Neuronal stem cell (in vitro differentiated cells): ENCODE measurements around the gene PTPN18.
"Not testable (repeated sequence)": the region's sequence is repeated elsewhere in the genome, so short reads cannot be mapped to it uniquely, and the experiment has no call there.

Source experiments
- DNase-seq: peaks from one replicate; pipeline ENCODE4 v3.0.0-alpha.2; 2013; ENCODE audit warnings: low spot score
- H2AFZ ChIP-seq: one replicate; pipeline ENCODE4 v1.6.1; 2013; ENCODE audit warnings: mild to moderate bottlenecking, low read length, inconsistent platforms
- H2AK5ac ChIP-seq: 2 replicates; pipeline ENCODE4 v1.6.1; 2013; ENCODE audit warnings: low read depth, mild to moderate bottlenecking, inconsistent platforms, low read length, moderate library complexity, mixed read lengths
- H2BK120ac ChIP-seq: 2 replicates; pipeline ENCODE4 v1.6.1; 2013; ENCODE audit warnings: low read depth, mild to moderate bottlenecking, inconsistent platforms, low read length, moderate library complexity, mixed read lengths
- H2BK12ac ChIP-seq: one replicate; pipeline ENCODE4 v1.6.1; 2013; ENCODE audit warnings: low read length, inconsistent platforms
- H2BK15ac ChIP-seq: 2 replicates; pipeline ENCODE4 v1.6.1; 2013; ENCODE audit warnings: mild to moderate bottlenecking, low read length, inconsistent platforms, mixed read lengths
- H2BK5ac ChIP-seq: one replicate; pipeline ENCODE4 v1.6.1; 2013; ENCODE audit warnings: inconsistent platforms, mild to moderate bottlenecking, low read length, moderate library complexity
- H3K14ac ChIP-seq: one replicate; pipeline ENCODE4 v1.6.1; 2013; ENCODE audit warnings: low read length, inconsistent platforms
- H3K18ac ChIP-seq: 2 replicates; pipeline ENCODE4 v1.6.1; 2013; ENCODE audit warnings: low read length, inconsistent platforms
- H3K23ac ChIP-seq: 2 replicates; pipeline ENCODE4 v1.6.1; 2013; ENCODE audit warnings: low read depth, mild to moderate bottlenecking, mixed read lengths, low read length, inconsistent platforms; ENCODE audit not compliant: poor library complexity
- H3K27ac ChIP-seq: replicated peaks from 3 replicates; pipeline ENCODE4 v1.5.1; 2013; ENCODE audit warnings: low read length, inconsistent platforms
- H3K27me3 ChIP-seq, 3 experiments: 2 replicates each; pipeline ENCODE4 v1.6.1; 2013; ENCODE audit warnings: low read length in 3 of 3, mild to moderate bottlenecking in 2 of 3, inconsistent platforms in 1 of 3, low read depth in 1 of 3, mixed read lengths in 1 of 3, moderate library complexity in 1 of 3; ENCODE audit not compliant: control insufficient read depth in 3 of 3, insufficient read depth in 3 of 3
- H3K36me3 ChIP-seq, 2 donors: replicated peaks in 1 of 2; 2 replicates each; pipeline ENCODE4 v1.6.1; 2013; ENCODE audit warnings: low read length in 2 of 2; ENCODE audit not compliant: control insufficient read depth in 2 of 2, insufficient read depth in 2 of 2
- H3K4ac ChIP-seq: 2 replicates; pipeline ENCODE4 v1.6.1; 2013; ENCODE audit warnings: inconsistent platforms, mild to moderate bottlenecking, low read length, moderate library complexity
- H3K4me1 ChIP-seq, 2 donors: 1 replicate in 1 of 2; 2 replicates in 1 of 2; pipeline ENCODE4 v1.6.1; 2013; ENCODE audit warnings: low read length in 2 of 2, low read depth in 1 of 2; ENCODE audit not compliant: control insufficient read depth in 2 of 2, insufficient read depth in 1 of 2
- H3K4me2 ChIP-seq: one replicate; pipeline ENCODE4 v1.6.1; 2013; ENCODE audit warnings: mild to moderate bottlenecking, low read length, inconsistent platforms; ENCODE audit not compliant: insufficient read depth, poor library complexity, severe bottlenecking
- H3K4me3 ChIP-seq, 2 donors: 2 replicates each; pipeline ENCODE4 v1.5.1; 2013; ENCODE audit warnings: low read length in 2 of 2, mild to moderate bottlenecking in 2 of 2, inconsistent platforms in 1 of 2, moderate library complexity in 1 of 2
- H3K79me1 ChIP-seq: one replicate; pipeline ENCODE4 v1.6.1; 2013; ENCODE audit warnings: low read depth, mild to moderate bottlenecking, inconsistent platforms, low read length, moderate library complexity
- H3K9ac ChIP-seq: one replicate; pipeline ENCODE4 v1.6.1; 2013; ENCODE audit warnings: mild to moderate bottlenecking, low read depth, low read length, inconsistent platforms; ENCODE audit not compliant: poor library complexity
- H3K9me3 ChIP-seq, 2 donors: replicated peaks in 1 of 2; 2 replicates each; pipeline versions ENCODE3 to v1.6.1; 2013; ENCODE audit warnings: low read length in 2 of 2, mild to moderate bottlenecking in 2 of 2, inconsistent platforms in 1 of 2, low read depth in 1 of 2, mixed read lengths in 1 of 2, moderate library complexity in 1 of 2; ENCODE audit not compliant: control insufficient read depth in 2 of 2, insufficient read depth in 1 of 2
- H4K8ac ChIP-seq: one replicate; pipeline ENCODE4 v1.6.1; 2013; ENCODE audit warnings: low read depth, mild to moderate bottlenecking, inconsistent platforms, low read length, moderate library complexity
- H4K91ac ChIP-seq: one replicate; pipeline ENCODE4 v1.6.1; 2013; ENCODE audit warnings: low read length, low read depth, mild to moderate bottlenecking, inconsistent platforms; ENCODE audit not compliant: poor library complexity
- WGBS, 2 donors: extraction: QIAGEN DNeasy Blood & Tissue Kit; methylation state at CpG; one replicate each; pipeline ENCODE4 v1.1.7; 2013; ENCODE audit warnings: missing lambda C conversion rate in 2 of 2, mixed read lengths in 1 of 2; ENCODE audit not compliant: insufficient read length in 2 of 2, insufficient replicate concordance in 1 of 2; ENCODE audit errors: extremely low coverage in 2 of 2; 5-methylcytosine and 5-hydroxymethylcytosine counted together

Gene PTPN18

DNA sequence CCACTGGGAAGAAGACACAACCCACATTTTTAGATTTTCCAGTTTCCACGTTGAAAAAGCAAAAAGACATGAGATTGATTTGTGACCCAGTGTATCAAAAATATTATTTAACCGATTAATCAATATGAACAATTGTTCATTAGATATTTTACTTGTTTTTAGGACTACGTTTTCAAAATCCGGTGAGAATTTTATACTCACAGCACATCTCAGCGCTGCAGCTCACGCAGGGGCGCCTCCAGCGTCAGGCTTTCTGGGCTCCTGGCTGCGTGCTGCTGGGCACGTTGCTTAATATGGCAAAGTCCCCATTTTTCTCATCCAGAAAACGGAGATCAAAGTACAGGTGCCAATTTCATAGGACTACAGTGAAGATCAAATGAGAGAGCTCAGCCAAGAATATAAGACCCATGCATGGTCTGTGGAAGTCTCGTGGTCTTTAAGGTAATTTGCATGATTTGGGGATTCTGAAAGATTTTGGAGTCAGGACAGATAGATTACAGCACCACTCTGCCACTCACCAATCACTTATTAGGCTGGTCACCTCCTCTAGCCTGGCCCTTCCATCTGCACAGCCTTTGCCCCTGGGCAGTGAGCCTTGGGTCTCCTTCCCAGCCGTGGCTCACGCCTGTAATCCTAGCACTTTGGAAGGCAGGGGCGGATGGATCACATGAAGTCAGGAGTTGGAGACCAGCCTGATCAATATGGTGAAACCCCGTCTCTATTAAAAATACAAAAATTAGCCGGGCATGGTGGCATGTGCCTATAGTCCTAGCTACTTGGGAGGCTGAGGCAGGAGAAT lies 36.2 kb downstream of the PTPN18 start:
- Histone ChIP-seq H4K91ac (no peak overlapping the region), H2BK120ac (no peak overlapping the region), H3K4ac (no peak overlapping the region), H3K9me3 (no peaks in the 10 kb centered on the region), H3K14ac (no peak overlapping the region), H3K4me2 (peak overlapping the region; percentile 64), H3K36me3 (no peaks in the 10 kb centered on the region), H2AFZ (peak overlapping the region; percentile 97), H3K23ac (no peak overlapping the region), H3K27me3 (peaks cover 0 to 3% (median 2%) of the 10 kb centered on the region in 3 experiments), H3K79me1 (no peaks in the 10 kb centered on the region), H2BK5ac (no peak overlapping the region), H4K8ac (peak overlapping the region; percentile 86), H2BK15ac (no peak overlapping the region), H3K27ac (no peak overlapping the region), H3K4me1 (peaks cover 7 to 11% of the 10 kb centered on the region in 2 donors), H3K18ac (no peak overlapping the region), H2AK5ac (no peak overlapping the region), H3K9ac (no peak overlapping the region), H3K4me3 (peak overlapping the region; percentile 62 to 96), H2BK12ac (no peak overlapping the region)
- DNase-seq: no peak
- WGBS, 2 donors: no CpG with 5 or more reads among the region's 17 CpGs

DNA sequence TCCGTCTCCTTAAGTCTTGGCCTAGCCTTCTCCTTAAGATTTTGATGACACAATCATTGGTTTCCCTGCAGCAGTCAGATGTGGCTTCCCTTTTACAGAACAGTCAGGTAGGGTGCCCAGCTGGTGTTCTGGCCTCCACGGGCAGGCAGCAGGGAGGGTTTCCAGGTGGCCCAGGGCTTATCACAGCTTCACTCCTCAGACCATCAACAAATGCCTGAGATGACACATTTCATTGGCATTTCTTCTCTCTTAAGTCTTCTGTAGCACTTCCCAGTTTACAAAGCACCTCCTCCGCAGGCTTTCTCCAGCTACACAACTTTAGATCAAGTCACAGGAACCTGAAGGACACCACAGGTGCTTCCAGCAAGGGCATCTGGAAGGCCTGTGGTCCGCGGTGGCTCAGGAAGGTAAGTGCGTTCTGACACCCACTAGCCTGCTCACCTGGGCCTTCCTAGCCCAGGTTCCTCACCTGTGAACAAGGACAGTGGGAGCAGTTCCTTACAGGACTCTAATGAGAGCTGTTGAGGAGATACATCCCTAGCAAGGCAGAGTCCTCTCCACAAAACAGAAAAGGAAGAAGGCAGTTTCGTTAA lies 37.6 kb downstream of the PTPN18 start:
- Histone ChIP-seq H4K8ac (no peak overlapping the region), H2BK5ac (no peak overlapping the region), H2BK12ac (no peak overlapping the region), H3K23ac (no peak overlapping the region), H3K4me1 (peaks cover 3% of the 10 kb centered on the region in 2 donors), H3K14ac (no peak overlapping the region), H3K4me2 (no peak overlapping the region), H2BK120ac (no peak overlapping the region), H4K91ac (no peak overlapping the region), H3K4me3 (no peak overlapping the region), H3K4ac (no peak overlapping the region), H2BK15ac (no peak overlapping the region), H3K27ac (no peak overlapping the region), H2AK5ac (no peak overlapping the region), H3K18ac (no peak overlapping the region), H3K9me3 (no peaks in the 10 kb centered on the region), H3K79me1 (no peaks in the 10 kb centered on the region), H2AFZ (no peak overlapping the region), H3K9ac (no peak overlapping the region), H3K36me3 (no peaks in the 10 kb centered on the region), H3K27me3 (peaks cover 0 to 3% (median 2%) of the 10 kb centered on the region in 3 experiments)
- WGBS, 2 donors: no CpG with 5 or more reads among the region's 7 CpGs
- no peak for DNase-seq

DNA sequence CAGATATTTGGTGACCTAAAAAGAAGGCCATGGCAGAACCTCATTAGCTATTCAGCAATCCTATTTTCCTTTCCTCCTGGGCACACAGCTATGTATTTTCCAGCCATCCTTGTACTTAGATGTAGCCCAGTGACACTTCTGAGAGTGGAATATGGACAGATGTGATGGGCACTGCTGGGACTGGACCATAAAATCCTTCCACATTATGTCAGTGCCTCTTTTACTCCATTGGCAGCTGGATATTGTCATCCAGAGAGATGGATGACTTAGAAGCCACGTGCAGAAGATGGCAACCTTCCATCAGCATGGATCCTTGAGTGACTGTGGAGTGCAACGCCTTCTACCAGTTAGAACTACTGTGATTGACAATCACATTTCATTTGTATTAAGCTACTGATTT lies 50.4 kb downstream of the PTPN18 start:
- not testable (repeated sequence) for H3K79me1 ChIP-seq, H2AK5ac ChIP-seq, H3K27ac ChIP-seq, H3K4me3 ChIP-seq, H2BK15ac ChIP-seq, H4K8ac ChIP-seq, H3K18ac ChIP-seq, H3K27me3 ChIP-seq, H3K4me2 ChIP-seq, H4K91ac ChIP-seq, H2BK12ac ChIP-seq, H3K4me1 ChIP-seq, H2BK5ac ChIP-seq, DNase-seq, H3K14ac ChIP-seq, H3K9me3 ChIP-seq, H3K36me3 ChIP-seq, H2BK120ac ChIP-seq, H3K4ac ChIP-seq, H3K23ac ChIP-seq, H2AFZ ChIP-seq, H3K9ac ChIP-seq
- no CpG with 5 or more reads among the region's 2 CpGs for WGBS, 2 donors

DNA sequence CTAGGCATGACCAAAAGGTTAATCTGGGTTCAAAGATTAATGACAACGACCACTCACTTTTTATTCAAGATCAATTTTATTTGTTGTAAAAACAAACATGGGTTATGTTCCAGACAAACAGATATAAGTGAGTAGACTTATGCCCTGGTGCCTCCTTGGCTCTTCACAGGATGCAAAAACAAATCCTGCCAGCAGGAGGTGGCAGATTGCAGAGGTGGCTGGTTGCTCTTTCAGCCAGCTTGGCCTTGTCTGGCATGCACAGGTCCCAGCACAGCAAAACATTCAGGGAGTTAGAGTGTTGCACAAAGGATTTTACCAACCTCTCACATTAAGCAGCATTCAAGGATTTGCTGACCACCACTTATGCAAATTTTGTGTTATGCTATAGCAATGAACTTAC lies 60.8 kb downstream of the PTPN18 start:
- H2BK5ac ChIP-seq, H4K8ac ChIP-seq, H3K36me3 ChIP-seq, H3K23ac ChIP-seq, H3K27me3 ChIP-seq, H2BK15ac ChIP-seq, H2BK120ac ChIP-seq, H2AFZ ChIP-seq, H3K4me2 ChIP-seq, H3K18ac ChIP-seq, DNase-seq, H2AK5ac ChIP-seq, H3K4me3 ChIP-seq, H3K79me1 ChIP-seq, H3K9me3 ChIP-seq, H3K9ac ChIP-seq, H4K91ac ChIP-seq, H3K27ac ChIP-seq, H3K4ac ChIP-seq, H3K4me1 ChIP-seq, H3K14ac ChIP-seq, H2BK12ac ChIP-seq: not testable (repeated sequence)
- no CpG with 5 or more reads among the region's 1 CpG for WGBS, 2 donors
